ENCODE results near the gene ABCA7. TPM values are rescaled to one million over a fixed set of nuclear protein-coding genes. Genes with fewer than 3 reads are reported as not detected.
A peak's percentile ranks its signal among the peaks of the same experiment; 100 is the strongest.

ABCA7 gene
- total RNA-seq, 1 experiment from 2014 or later, result 18.2 TPM

DNA sequence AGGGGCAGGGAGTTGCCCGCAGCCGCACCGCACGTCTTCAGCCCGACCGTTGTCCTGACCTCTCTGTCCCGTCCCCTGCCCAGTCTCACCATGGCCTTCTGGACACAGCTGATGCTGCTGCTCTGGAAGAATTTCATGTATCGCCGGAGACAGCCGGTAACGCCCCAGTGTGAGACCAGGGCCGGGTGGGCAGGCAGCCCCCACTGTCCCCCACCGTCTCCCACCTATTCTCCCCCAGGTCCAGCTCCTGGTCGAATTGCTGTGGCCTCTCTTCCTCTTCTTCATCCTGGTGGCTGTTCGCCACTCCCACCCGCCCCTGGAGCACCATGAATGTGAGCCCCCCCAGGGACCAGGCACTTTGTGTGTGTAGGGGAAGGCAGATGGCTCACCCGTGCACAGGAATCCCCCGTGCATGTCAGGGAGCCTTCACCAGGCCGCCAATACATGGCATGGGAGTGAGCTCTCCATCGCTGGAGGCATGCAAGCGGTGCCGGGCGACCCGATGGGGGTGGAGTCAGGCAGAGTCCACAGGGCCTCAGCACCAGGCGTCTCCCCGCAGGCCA lies 1.4 kb downstream of the ABCA7 start:
- ChIA-PET POLR2A (interaction anchor here (0.6 to 5.1 kb wide), 8 partner anchors 12 to 234 kb away, joined by 3 to 97 read pairs (median 3); partner anchors contain the start of genes CNN2, FAM174C, POLR2E and RNU6-2), CTCF (no interaction called here)
- Mint-ChIP-seq H3K4me1 (ENCODE audit: insufficient read depth, unreplicated experiment) (peaks cover 6% of the 10 kb centered on the region), H3K4me3 (ENCODE audit: unreplicated experiment) (peak overlapping the region; percentile 92), H3K9me3 (ENCODE audit: unreplicated experiment) (no peaks in the 10 kb centered on the region), H3K27ac (ENCODE audit: low read depth, unreplicated experiment) (no peak overlapping the region), H3K27me3 (ENCODE audit: insufficient read depth, unreplicated experiment) (no peaks in the 10 kb centered on the region), H3K36me3 (ENCODE audit: insufficient read depth, unreplicated experiment) (peaks cover 38% of the 10 kb centered on the region)
- TF ChIP-seq CTCF (IDR thresholded peaks at IDR 0.05; ENCODE audit: unreplicated experiment), result no peak
- intact Hi-C loops (cut with micrococcal nuclease), result no loop called here
- BruUV-seq (replicated peaks), result no TSS peak
- DNase-seq (ENCODE audit: unreplicated experiment), result no peak

DNA sequence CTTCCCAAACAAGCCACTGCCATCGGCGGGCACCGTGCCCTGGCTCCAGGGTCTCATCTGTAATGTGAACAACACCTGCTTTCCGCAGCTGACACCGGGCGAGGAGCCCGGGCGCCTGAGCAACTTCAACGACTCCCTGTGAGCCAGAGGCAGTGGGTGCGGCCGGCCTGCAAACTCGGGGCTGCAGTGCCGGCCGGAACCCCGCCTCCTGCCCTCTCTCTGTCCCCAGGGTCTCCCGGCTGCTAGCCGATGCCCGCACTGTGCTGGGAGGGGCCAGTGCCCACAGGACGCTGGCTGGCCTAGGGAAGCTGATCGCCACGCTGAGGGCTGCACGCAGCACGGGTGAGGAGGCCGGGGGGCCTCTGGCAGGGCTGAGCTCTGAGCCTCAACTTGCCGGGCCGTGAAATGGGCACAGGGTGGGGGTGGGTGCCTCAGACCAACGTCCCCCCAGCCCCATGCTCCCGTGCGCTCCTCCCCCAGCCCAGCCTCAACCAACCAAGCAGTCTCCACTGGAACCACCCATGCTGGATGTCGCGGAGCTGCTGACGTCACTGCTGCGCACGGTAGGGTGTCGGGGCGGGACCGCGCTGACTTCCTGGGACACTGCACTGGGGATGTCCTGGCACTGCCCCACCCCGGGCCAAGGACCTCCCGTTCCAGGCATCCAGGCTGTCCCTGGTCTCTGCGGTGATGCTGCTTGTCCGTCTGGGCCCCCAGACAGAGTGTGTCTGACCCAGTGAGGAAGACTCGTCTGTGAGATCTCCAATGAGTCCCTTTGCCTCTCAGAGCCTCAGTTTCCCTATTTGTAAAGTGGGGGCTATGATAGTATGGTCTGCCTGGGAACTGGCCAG lies 2.2 kb downstream of the ABCA7 start:
- Mint-ChIP-seq H3K9me3 (ENCODE audit: unreplicated experiment) (no peaks in the 10 kb centered on the region), H3K4me1 (ENCODE audit: insufficient read depth, unreplicated experiment) (peaks cover 6% of the 10 kb centered on the region), H3K27me3 (ENCODE audit: insufficient read depth, unreplicated experiment) (no peaks in the 10 kb centered on the region), H3K4me3 (ENCODE audit: unreplicated experiment) (no peak overlapping the region), H3K27ac (ENCODE audit: low read depth, unreplicated experiment) (no peak overlapping the region), H3K36me3 (ENCODE audit: insufficient read depth, unreplicated experiment) (peaks cover 32% of the 10 kb centered on the region)
- CTCF ChIA-PET, result interaction anchor here (1.4 kb wide), 1 partner anchor 16 kb away, joined by 4 read pairs; no protein-coding TSS in a partner anchor
- no peak for DNase-seq (ENCODE audit: unreplicated experiment)
- no TSS peak for BruUV-seq (replicated peaks)
- TF ChIP-seq CTCF (IDR thresholded peaks at IDR 0.05; ENCODE audit: unreplicated experiment), result no peak
- POLR2A ChIA-PET, result interaction anchor here (0.6 to 1.3 kb wide), 2 partner anchors 21 to 174 kb away, joined by 3 to 4 read pairs; partner anchors contain the start of genes RNU6-2 and TMEM259
- intact Hi-C loops (cut with micrococcal nuclease), result no loop called here

GRCh38 chr19:1042689-1043511 lies 3.0 kb downstream of the ABCA7 start:
- H3K4me1 Mint-ChIP-seq (ENCODE audit: insufficient read depth, unreplicated experiment), result peaks cover 2% of the 10 kb centered on the region
- H3K27me3 Mint-ChIP-seq (ENCODE audit: insufficient read depth, unreplicated experiment), result no peaks in the 10 kb centered on the region
- BruUV-seq (replicated peaks), result no TSS peak
- CTCF ChIA-PET, result interaction anchor here (0.6 to 1.4 kb wide), 3 partner anchors 15 to 228 kb away, joined by 3 to 4 read pairs (median 4); no protein-coding TSS in a partner anchor
- no peaks in the 10 kb centered on the region for H3K9me3 Mint-ChIP-seq (ENCODE audit: unreplicated experiment)
- H3K27ac Mint-ChIP-seq (ENCODE audit: low read depth, unreplicated experiment), result no peak overlapping the region
- POLR2A ChIA-PET, result interaction anchor here (0.6 kb wide), 1 partner anchor 246 kb away, joined by 3 read pairs; the partner anchor contains the start of gene PTBP1
- DNase-seq (ENCODE audit: unreplicated experiment), result no peak
- no peak for TF ChIP-seq CTCF (IDR thresholded peaks at IDR 0.05; ENCODE audit: unreplicated experiment)
- intact Hi-C loops (cut with micrococcal nuclease), result no loop called here
- H3K36me3 Mint-ChIP-seq (ENCODE audit: insufficient read depth, unreplicated experiment), result peaks cover 23% of the 10 kb centered on the region
- no peak overlapping the region for H3K4me3 Mint-ChIP-seq (ENCODE audit: unreplicated experiment)

DNA sequence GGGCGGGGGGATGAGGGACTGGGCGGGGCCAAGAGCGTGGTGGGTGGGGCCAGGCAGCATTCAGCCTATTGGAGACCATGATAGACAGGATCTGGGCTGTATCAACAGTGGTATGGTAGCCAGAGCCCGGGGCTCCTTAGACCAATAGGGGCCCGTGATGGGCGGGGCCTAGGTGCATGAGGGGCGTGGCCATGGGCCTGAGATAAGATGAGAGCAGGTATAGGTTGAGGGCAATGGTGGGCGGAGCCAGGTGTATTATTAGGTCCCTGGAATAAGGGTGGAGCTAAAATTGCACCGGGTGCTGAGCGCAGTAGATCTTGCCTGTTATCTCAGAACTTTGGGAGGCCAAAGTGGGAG lies 5.3 kb downstream of the ABCA7 start:
- Mint-ChIP-seq H3K36me3 (ENCODE audit: insufficient read depth, unreplicated experiment) (peaks cover under 1% of the 10 kb centered on the region), H3K27me3 (ENCODE audit: insufficient read depth, unreplicated experiment) (no peaks in the 10 kb centered on the region), H3K4me3 (ENCODE audit: unreplicated experiment) (no peak overlapping the region), H3K27ac (ENCODE audit: low read depth, unreplicated experiment) (no peak overlapping the region), H3K9me3 (ENCODE audit: unreplicated experiment) (no peaks in the 10 kb centered on the region), H3K4me1 (ENCODE audit: insufficient read depth, unreplicated experiment) (no peaks in the 10 kb centered on the region)
- intact Hi-C loops (cut with micrococcal nuclease), result no loop called here
- POLR2A ChIA-PET, result no interaction called here
- CTCF ChIA-PET, result no interaction called here
- peak; percentile 77 for DNase-seq (ENCODE audit: unreplicated experiment)
- BruUV-seq (replicated peaks), result no TSS peak
- no peak for TF ChIP-seq CTCF (IDR thresholded peaks at IDR 0.05; ENCODE audit: unreplicated experiment)

Measured in MCF 10A (cell line).